ENCODE data around the gene SERPINA9. TPM values are rescaled to one million over a fixed set of nuclear protein-coding genes. Genes with fewer than 3 reads are reported as not detected.
"Not testable (repeated sequence)": the region's sequence is repeated elsewhere in the genome, so short reads cannot be mapped to it uniquely, and the experiment has no call there.

The SERPINA9 gene
- total RNA-seq, 1 donor from 2014 or later: not detected

DNA sequence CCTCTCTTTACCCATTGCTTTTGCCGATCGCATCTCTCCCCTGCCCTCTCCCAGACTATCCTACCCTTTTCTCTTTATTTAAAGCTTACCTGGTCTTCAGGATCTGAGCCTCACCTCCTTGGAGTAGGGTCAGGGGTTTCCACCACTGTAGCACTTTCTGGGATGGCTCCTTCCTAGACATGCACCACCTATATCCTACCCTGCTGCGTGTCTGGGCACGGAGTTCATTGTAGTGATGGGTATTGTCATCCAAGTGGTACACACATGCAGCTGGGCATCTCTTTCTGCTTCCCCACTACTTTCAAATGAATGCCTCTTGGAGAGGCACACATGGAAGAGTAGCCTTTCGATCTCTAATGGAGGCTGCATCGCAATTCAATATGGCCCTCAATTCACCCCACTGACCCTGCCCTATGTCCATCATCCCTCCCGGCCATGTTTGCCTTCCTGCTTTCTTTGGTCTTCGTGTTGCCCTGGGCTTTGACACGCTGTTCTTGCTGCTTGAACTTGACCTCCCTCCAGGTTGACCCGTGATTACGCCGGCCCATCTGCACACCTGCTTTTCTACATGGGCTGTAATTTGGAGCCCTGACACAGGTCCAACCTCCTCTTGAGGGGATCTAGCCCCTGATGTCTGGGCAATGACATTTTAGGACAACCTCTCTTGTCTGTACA, 34.3 kb downstream of the SERPINA9 start:
- intact Hi-C loops (cut with DNase I): no loop called here
- DNase-seq (ENCODE audit: low spot score): no peak

DNA sequence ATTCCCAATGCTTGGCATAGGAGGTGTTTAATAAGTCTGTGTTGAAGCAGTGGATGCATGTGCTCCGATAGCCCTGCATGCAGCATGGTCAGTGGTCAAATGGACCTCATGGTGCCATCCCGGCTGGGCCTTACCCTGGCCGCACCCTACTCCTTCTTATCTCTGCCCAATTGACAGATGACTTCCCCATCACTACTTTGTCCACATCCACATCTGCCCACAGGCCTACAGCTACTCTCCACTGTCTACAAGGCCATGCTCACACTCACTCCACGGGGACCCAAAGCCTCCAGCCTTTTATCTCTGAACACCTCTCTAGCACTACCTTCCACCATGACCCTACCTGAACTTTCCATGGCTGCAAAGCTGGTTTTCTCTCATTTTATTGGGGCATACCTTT, 34.9 kb downstream of the SERPINA9 start:
- intact Hi-C loops (cut with DNase I): no loop called here
- no peak for DNase-seq (ENCODE audit: low spot score)

DNA sequence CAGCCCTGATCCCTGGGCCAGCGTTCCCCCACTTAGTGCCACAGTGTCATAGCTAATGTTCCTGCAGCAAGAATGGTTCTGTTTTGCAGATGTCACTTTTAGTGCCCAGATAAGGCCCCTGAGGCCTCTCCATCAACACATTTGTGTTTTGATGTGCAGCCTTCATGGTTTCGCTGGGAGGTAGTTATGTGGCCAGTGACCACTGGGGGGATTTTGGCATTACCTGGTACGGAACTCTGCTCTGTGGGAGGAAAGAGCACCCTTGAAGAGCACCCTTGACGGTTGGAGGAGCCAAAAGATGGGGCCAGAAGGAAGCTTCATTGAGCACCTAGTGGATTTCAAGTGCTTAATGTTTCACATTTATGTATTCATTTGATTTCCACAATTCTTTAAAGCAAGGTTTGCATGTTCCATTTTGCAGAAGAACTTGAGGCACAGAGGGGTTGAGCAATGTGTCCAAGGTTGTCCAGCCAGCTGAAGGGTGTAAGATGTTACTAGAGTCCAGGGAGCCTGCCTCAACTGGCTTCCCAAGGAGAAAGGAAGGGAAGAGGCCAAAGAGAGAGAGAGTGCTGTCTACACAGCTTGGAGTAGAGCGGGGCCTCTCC, 36.4 kb downstream of the SERPINA9 start:
- intact Hi-C loops (cut with DNase I): no loop called here
- DNase-seq (ENCODE audit: low spot score): no peak

DNA sequence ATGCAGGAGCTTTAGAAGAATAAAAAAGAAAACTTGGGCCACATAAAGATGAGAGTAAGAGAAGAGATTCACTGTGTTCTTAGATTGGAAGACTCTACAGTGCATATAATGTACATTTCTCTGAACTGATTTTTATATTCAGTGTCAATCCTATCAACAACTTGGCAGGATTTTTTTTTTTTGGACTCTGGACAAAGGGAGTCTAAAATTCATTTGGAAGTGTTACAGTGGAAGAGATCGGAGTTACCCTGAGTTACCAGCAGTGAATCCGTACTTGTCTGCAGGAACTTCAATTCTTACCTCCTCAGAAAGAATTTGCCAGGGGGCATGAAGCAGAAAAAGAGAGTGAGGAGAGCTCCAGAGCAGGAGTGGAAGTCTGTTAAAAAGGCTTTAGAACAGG, 47.4 kb downstream of the SERPINA9 start:
- no peak for DNase-seq (ENCODE audit: low spot score)
- intact Hi-C loops (cut with DNase I): no loop called here

DNA sequence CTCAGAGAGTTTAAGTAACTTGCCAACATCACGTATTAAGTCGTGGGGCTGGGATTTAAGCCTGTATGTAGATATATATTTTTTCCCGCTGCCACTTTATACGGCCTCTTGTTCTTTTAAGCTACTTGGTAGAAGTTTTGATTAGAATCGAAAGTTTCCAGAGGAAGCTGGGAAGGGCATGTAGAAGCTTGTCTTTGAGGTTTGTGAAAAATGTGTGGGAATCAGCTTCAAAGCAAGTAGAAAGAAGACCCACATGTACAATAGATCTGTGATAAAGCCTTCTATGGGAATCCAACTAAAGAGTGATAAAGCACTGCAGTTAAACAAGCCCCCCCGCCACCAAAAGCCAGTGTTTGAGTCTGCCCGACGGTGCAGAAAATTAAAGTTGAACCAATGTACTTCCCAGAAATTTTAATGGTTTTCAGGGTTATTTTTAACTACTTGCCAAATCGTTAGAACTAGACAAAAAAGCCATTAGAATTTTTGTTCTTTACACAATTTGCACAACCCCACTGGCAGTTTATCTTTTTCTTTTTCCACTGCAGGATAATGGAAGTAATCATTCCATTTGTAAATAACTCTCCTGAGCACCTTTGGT, 48.9 kb downstream of the SERPINA9 start:
- intact Hi-C loops (cut with DNase I): no loop called here
- DNase-seq (ENCODE audit: low spot score): no peak

DNA sequence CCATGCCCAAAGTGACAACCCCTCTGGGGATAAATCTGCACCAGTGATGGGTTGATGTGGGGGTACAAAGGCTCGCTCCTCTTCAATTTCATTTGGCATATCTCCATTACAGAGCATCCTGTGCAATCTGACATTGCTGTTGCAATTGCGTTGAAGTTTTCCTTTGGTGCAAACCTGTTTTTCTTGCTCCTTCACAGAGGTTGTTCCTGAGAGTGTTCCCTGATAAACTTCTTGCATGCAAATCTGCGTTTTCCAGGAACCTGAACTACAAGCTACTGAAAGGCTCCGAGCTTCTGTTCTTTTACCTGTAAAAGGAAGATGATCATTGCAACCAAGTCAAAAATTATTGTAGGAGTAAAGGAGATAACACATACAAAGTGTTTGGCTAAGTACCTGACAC, 49.5 kb downstream of the SERPINA9 start:
- DNase-seq (ENCODE audit: low spot score): no peak
- intact Hi-C loops (cut with DNase I): no loop called here

DNA sequence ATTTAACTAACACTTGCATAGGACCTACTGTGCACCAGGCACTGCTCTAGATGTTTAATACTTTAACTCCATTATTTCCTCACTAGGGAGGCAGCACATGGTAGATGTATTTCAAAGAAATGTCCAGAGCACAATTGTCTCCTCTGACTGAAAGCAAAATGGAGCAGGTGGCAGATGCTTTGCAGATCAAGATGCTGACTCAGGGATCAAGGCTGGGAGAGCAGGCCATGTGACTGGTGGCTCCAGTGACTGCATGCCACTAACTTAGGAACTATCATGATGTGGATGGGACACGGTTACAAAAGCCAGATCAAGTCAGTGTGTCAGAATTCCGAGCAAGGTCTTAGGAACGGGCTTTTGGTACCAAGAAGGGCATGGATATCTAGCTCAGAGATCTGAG, 51.6 kb downstream of the SERPINA9 start:
- no peak for DNase-seq (ENCODE audit: low spot score)
- intact Hi-C loops (cut with DNase I): no loop called here

DNA sequence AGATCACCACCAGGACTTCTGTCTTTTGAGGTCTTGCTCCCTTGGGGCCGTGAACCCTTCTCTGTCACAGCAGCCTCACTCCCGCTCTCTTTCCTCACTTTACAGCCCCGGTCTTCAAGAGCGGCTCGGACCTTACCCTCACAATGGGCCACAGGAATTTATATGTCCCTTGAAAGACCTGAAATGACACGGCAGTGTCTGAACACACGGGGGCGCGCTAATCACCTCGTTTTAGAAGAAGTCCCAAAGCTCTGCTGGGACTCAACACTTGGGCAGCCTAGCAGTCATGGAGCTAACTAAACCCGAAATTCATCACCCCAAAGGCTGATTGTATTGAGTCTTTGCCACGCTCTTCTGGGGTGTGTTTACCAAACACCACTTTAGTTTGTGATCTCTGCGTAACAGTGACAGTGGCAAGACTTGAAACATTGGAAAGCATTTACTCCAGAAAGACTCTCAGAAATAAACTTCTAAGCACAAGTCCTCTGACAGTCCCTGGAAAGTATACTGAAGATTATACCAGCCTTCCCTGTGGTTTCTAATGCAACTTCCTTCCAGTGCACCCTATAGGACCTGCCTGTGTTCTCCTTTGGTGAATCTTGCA, 52.4 kb downstream of the SERPINA9 start:
- peak; percentile 79 for DNase-seq (ENCODE audit: low spot score)
- intact Hi-C loops (cut with DNase I): no loop called here

DNA sequence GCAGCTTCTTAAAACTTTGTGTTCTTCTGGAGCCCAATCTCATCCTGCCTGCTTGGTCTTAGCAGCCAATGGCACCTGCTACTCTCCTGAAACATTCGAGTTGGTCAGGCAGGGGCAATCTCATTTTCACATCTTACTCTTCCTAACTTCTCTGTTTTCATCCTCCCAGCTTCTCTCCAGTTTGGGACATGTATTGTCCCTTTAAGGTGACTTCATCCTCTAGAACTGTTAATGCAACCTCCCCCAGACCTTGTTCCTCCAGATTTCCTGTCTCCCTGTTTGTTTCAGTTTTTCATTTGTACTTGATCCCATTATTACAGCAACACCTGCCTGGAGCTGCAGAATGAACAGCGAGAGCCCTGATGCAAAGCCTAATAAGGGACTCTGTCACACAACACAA, 54.7 kb downstream of the SERPINA9 start:
- intact Hi-C loops (cut with DNase I): no loop called here
- no peak for DNase-seq (ENCODE audit: low spot score)

DNA sequence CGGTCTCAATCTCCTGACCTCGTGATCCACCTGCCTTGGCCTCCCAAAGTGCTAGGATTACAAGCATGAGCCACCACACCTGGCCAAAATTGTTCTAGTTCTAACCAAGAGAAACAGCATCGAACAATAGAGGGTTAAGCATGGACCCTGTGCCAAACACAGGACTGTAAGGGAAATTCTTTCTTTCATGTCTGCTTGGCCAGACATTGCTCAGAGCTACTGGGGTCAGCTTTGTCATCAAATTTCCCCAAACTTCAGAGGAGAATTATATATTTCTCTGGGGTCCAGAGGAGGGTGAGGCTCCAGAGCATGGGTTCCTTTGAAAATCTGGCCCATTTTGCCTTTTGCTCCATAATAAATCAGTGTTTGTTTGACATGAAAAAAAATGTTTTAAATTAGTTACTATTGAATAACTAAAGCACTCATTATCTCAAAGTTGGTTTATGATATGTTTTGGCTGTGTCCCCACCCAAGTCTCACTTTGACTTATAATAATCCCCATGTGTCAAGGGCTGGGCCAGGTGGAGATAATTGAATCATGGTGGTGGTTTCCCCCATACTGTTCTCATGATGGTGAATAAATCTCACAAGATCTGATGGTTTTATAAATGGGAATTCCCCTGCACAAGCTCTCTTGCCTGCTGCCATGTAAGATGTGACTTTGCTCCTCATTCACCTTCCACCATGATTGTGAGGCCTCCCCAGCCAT, 58.3 kb downstream of the SERPINA9 start:
- DNase-seq (ENCODE audit: low spot score); intact Hi-C loops (cut with DNase I): not testable (repeated sequence)

Other genes with a start within 250 kb of the SERPINA9 start
- not detected for gene SERPINA10, start 182.9 kb downstream of the SERPINA9 start, total RNA-seq
- not detected for gene SERPINA6, start 152.9 kb downstream of the SERPINA9 start, total RNA-seq
- not detected for gene SERPINA2, start 109.5 kb downstream of the SERPINA9 start, total RNA-seq
- gene SERPINA1, start 87.6 kb downstream of the SERPINA9 start, total RNA-seq: 6.0 TPM
- gene SERPINA11, start 23.4 kb downstream of the SERPINA9 start, total RNA-seq: not detected
- not detected for gene SERPINA12, start 33.3 kb upstream of the SERPINA9 start, total RNA-seq
- not detected for gene SERPINA4, start 85.2 kb upstream of the SERPINA9 start, total RNA-seq
- 1.2 TPM for gene SERPINA5, start 105.2 kb upstream of the SERPINA9 start, total RNA-seq
- 24.5 TPM for gene SERPINA3, start 136.2 kb upstream of the SERPINA9 start, total RNA-seq

All from cardiac septum (tissue), 1 donor.